ENCODE data around the gene DPYD.
A peak's percentile ranks its signal among the peaks of the same experiment; 100 is the strongest.

Gene DPYD

GRCh38 chr1:97820470-97821188 lies 100.2 kb downstream of the DPYD start:
- Histone ChIP-seq H3K9ac (ENCODE audit: low read length) (no peak overlapping the region), H3K4me2 (ENCODE audit: low read depth, low read length, poor library complexity, severe bottlenecking) (no peak overlapping the region)
- peak; percentile 30 for TF ChIP-seq CTCF (IDR thresholded peaks at IDR 0.05; ENCODE audit: insufficient read depth, low read length, poor library complexity, severe bottlenecking)
- no peak for TF ChIP-seq EZH2phosphoT487 (conservative IDR thresholded peaks at IDR 0.05; ENCODE audit: low read length)

GRCh38 chr1:97816927-97817326 lies 103.9 kb downstream of the DPYD start:
- no peaks in the 10 kb centered on the region for H3F3A ChIP-seq (ENCODE audit: insufficient read depth)
- no peak overlapping the region for H3K4me3 ChIP-seq (ENCODE audit: insufficient read depth, low read length, poor library complexity, severe bottlenecking)
- no peak overlapping the region for H3K27ac ChIP-seq (ENCODE audit: low read depth, low read length)
- H3K9me2 ChIP-seq (replicated peaks; ENCODE audit: insufficient read depth, low read length) = no peaks in the 10 kb centered on the region
- TF ChIP-seq CTCF (IDR thresholded peaks at IDR 0.05; ENCODE audit: insufficient read depth, low read length, poor library complexity, severe bottlenecking) (no peak), EZH2phosphoT487 (conservative IDR thresholded peaks at IDR 0.05; ENCODE audit: low read length) (no peak)
- H3K79me2 ChIP-seq (ENCODE audit: insufficient read depth, low read length) = no peaks in the 10 kb centered on the region
- no peaks in the 10 kb centered on the region for H3K27me3 ChIP-seq (ENCODE audit: low read length)
- no peaks in the 10 kb centered on the region for H4K20me1 ChIP-seq (ENCODE audit: low read depth, low read length)
- H2AFZ ChIP-seq (ENCODE audit: low read depth, low read length, severe bottlenecking) = no peak overlapping the region
- no peak overlapping the region for H3K4me2 ChIP-seq (ENCODE audit: low read depth, low read length, poor library complexity, severe bottlenecking)
- H3K9me3 ChIP-seq (ENCODE audit: insufficient read depth, low read length) = no peaks in the 10 kb centered on the region
- no peak overlapping the region for H3K9ac ChIP-seq (ENCODE audit: low read length)
- no peaks in the 10 kb centered on the region for H3K36me3 ChIP-seq (ENCODE audit: low read length)

More at GRCh38 chr1:97820470-97821188, 100.2 kb downstream of the DPYD start:
- no peaks in the 10 kb centered on the region for H3K9me3 ChIP-seq (ENCODE audit: insufficient read depth, low read length)
- no peaks in the 10 kb centered on the region for H4K20me1 ChIP-seq (ENCODE audit: low read depth, low read length)
- H3F3A ChIP-seq (ENCODE audit: insufficient read depth) = no peaks in the 10 kb centered on the region
- no peaks in the 10 kb centered on the region for H3K27me3 ChIP-seq (ENCODE audit: low read length)
- no peaks in the 10 kb centered on the region for H3K9me2 ChIP-seq (replicated peaks; ENCODE audit: insufficient read depth, low read length)
- H2AFZ ChIP-seq (ENCODE audit: low read depth, low read length, severe bottlenecking) = no peak overlapping the region
- no peak overlapping the region for H3K4me3 ChIP-seq (ENCODE audit: insufficient read depth, low read length, poor library complexity, severe bottlenecking)
- H3K27ac ChIP-seq (ENCODE audit: low read depth, low read length) = no peak overlapping the region
- H3K36me3 ChIP-seq (ENCODE audit: low read length) = no peaks in the 10 kb centered on the region
- H3K79me2 ChIP-seq (ENCODE audit: insufficient read depth, low read length) = no peaks in the 10 kb centered on the region

- H3K9me2 ChIP-seq (replicated peaks; ENCODE audit: insufficient read depth, low read length) = no peaks in the 10 kb centered on the region
- TF ChIP-seq CTCF (IDR thresholded peaks at IDR 0.05; ENCODE audit: insufficient read depth, low read length, poor library complexity, severe bottlenecking) (no peak), EZH2phosphoT487 (conservative IDR thresholded peaks at IDR 0.05; ENCODE audit: low read length) (no peak)
- no peaks in the 10 kb centered on the region for H3K79me2 ChIP-seq (ENCODE audit: insufficient read depth, low read length)
These were observed 106.0 kb downstream of the DPYD start for GRCh38 chr1:97814804-97815203.

More at GRCh38 chr1:97814804-97815203, 106.0 kb downstream of the DPYD start:
- H3K4me3 ChIP-seq (ENCODE audit: insufficient read depth, low read length, poor library complexity, severe bottlenecking) = no peak overlapping the region
- H4K20me1 ChIP-seq (ENCODE audit: low read depth, low read length) = no peaks in the 10 kb centered on the region
- no peak overlapping the region for H3K4me2 ChIP-seq (ENCODE audit: low read depth, low read length, poor library complexity, severe bottlenecking)
- H3F3A ChIP-seq (ENCODE audit: insufficient read depth) = no peaks in the 10 kb centered on the region
- H3K27me3 ChIP-seq (ENCODE audit: low read length) = no peaks in the 10 kb centered on the region
- H2AFZ ChIP-seq (ENCODE audit: low read depth, low read length, severe bottlenecking) = no peak overlapping the region
- H3K27ac ChIP-seq (ENCODE audit: low read depth, low read length) = no peak overlapping the region
- no peak overlapping the region for H3K9ac ChIP-seq (ENCODE audit: low read length)
- H3K9me3 ChIP-seq (ENCODE audit: insufficient read depth, low read length) = no peaks in the 10 kb centered on the region
- no peaks in the 10 kb centered on the region for H3K36me3 ChIP-seq (ENCODE audit: low read length)

Data from SU-DHL-6 (cell line).